ENCODE data around the gene GALNT10. TPM values are rescaled to one million over a fixed set of nuclear protein-coding genes. Genes with fewer than 3 reads are reported as not detected.

The GALNT10 gene
- total and polyA plus RNA-seq, 2 of the 4 experiments (the other 2 are of a cell fraction), result 46.2 to 67.0 TPM

GRCh38 chr5:154236536-154237375, 46.2 kb downstream of the GALNT10 start:
- no TSS peak for BruUV-seq (replicated peaks)
- in situ Hi-C loops (cut with MboI; ENCODE audit: low sequenced_read_pairs), result no loop called here
- Histone ChIP-seq H3K27ac (ENCODE audit: insufficient read depth, low read length) (no peak overlapping the region), H4K20me1 (ENCODE audit: insufficient read depth, low read length) (peaks cover 27% of the 10 kb centered on the region; the same call in 1 of the 2 replicates), H3K9me3 (ENCODE audit: control insufficient read depth, insufficient read depth, low read length) (no peaks in the 10 kb centered on the region), H3K4me2 (ENCODE audit: low read depth, low read length) (no peak overlapping the region), H3K4me1 (ENCODE audit: control insufficient read depth, insufficient read depth, low read length) (no peaks in the 10 kb centered on the region; the same call in 1 of the 2 replicates), H3K9ac (ENCODE audit: low read depth, low read length) (no peak overlapping the region), H3K9me1 (ENCODE audit: insufficient read depth, low read length) (peaks cover 20% of the 10 kb centered on the region), H2AK9ac (replicated peaks; ENCODE audit: low read depth, low read length, poor library complexity) (no peak overlapping the region), H3K36me3 (ENCODE audit: control insufficient read depth, insufficient read depth, low read length) (no peaks in the 10 kb centered on the region; the same call in 1 of the 2 replicates), H3K14ac (replicated peaks; ENCODE audit: low read depth, low read length) (no peak overlapping the region), H4K91ac (ENCODE audit: insufficient read depth, low read depth, low read length) (no peak overlapping the region), H4K8ac (ENCODE audit: low read depth in 2 of 2, low read length in 2 of 2) (no peak overlapping the region), H2BK5ac (ENCODE audit: low read depth, low read length, poor library complexity, severe bottlenecking) (no peak overlapping the region), H3K56ac (ENCODE audit: extremely low read depth, insufficient read depth, low read length) (no peak overlapping the region), H2AK5ac (ENCODE audit: low read depth, low read length) (no peak overlapping the region), H3K23ac (ENCODE audit: low read depth, low read length) (no peak overlapping the region), H3K4ac (ENCODE audit: low read depth, low read length) (no peak overlapping the region), H2BK20ac (ENCODE audit: low read depth, low read length) (no peak overlapping the region), H2AFZ (replicated peaks; ENCODE audit: low read length, poor library complexity) (no peak overlapping the region), H3K4me3 (ENCODE audit: insufficient read depth, low read depth, low read length) (no peak overlapping the region), H3K18ac (ENCODE audit: low read depth, low read length) (no peak overlapping the region), H2BK15ac (ENCODE audit: low read depth, low read length) (no peak overlapping the region), H3K27me3 (ENCODE audit: control insufficient read depth, insufficient read depth, low read length) (no peaks in the 10 kb centered on the region), H2BK120ac (ENCODE audit: low read depth, low read length) (no peak overlapping the region), H3K79me1 (ENCODE audit: low read depth in 1 of 2, low read length in 2 of 2) (peaks cover 34 to 82% of the 10 kb centered on the region in 2 experiments), H4K5ac (ENCODE audit: low read depth, low read length) (no peak overlapping the region)
- TF ChIP-seq BHLHE40 (IDR thresholded peaks at IDR 0.05; ENCODE audit: low read depth, low read length) (no peak), POLR2A (IDR thresholded peaks at IDR 0.05; ENCODE audit: low read depth, low read length) (no peak), RCOR1 (IDR thresholded peaks at IDR 0.05; ENCODE audit: insufficient replicate concordance, low read length) (no peak), CTCF (conservative IDR thresholded peaks at IDR 0.05; ENCODE audit: low read depth, low read length) (no peak), NFE2L2 (IDR thresholded peaks at IDR 0.05; ENCODE audit: low read depth, low read length) (no peak), MAFK (IDR thresholded peaks at IDR 0.05; ENCODE audit: low read depth, low read length) (no peak), SMC3 (IDR thresholded peaks at IDR 0.05; ENCODE audit: low read depth, low read length) (no peak), CEBPB (IDR thresholded peaks at IDR 0.05; ENCODE audit: low read depth, low read length) (no peak), FOS (IDR thresholded peaks at IDR 0.05; ENCODE audit: low read depth, low read length) (no peak)
- no peak for ATAC-seq (ENCODE audit: low read depth)
- intact Hi-C loops (cut with micrococcal nuclease), result no loop called here
- dilution Hi-C loops (cut with HindIII; ENCODE audit: low sequenced_read_pairs, unreplicated experiment), result no loop called here
- 73 to 100% methylated on average over 1 to 2 of the region's 7 CpGs for WGBS, 2 experiments (ENCODE audit: extremely low coverage in 2 of 2, insufficient read length in 1 of 2)
- POLR2A ChIA-PET (ENCODE audit: unreplicated experiment), result no interaction called here
- CTCF ChIA-PET, result interaction anchor here (0.9 to 1.0 kb wide), 3 partner anchors 15 to 45 kb away, joined by 3 read pairs; no protein-coding TSS in a partner anchor
- DNase-seq, result no peak

Data from IMR-90 (cell line).